COLO668 (cell line): Measurements from ENCODE around the gene AFG3L2.
A peak's percentile ranks its signal among the peaks of the same experiment; 100 is the strongest.

Experiments used
- DNase-seq: peaks from one replicate; lab custom pipeline; 2025; ENCODE audit not compliant: unreplicated experiment; lab: John Stamatoyannopoulos, UW

Gene AFG3L2

GRCh38 chr18:12283256-12283655, 93.8 kb downstream of the AFG3L2 start:
- DNase-seq = peak; percentile 30

- DNase-seq = no peak
These were observed 94.5 kb downstream of the AFG3L2 start for GRCh38 chr18:12282442-12283039.

- no peak for DNase-seq
These were observed 95.2 kb downstream of the AFG3L2 start for GRCh38 chr18:12281861-12282260.

- no peak for DNase-seq
These were observed 97.1 kb downstream of the AFG3L2 start for GRCh38 chr18:12279781-12280531.
